K562 (cell line): ENCODE data around the gene ZNF609. TPM values are rescaled to one million over a fixed set of nuclear protein-coding genes. Genes with fewer than 3 reads are reported as not detected.
A peak's percentile ranks its signal among the peaks of the same experiment; 100 is the strongest.

Source experiments
- ATAC-seq: fragments of 200-7000 bp; cut with Tn5 transposase; 3 replicates; pipeline ENCODE4 v1.9.1; 2020; ENCODE audit warnings: moderate library complexity
- BruUV-seq: library from RNA; stranded (reverse); fragments of 400-500 nt; replicated peaks from 2 replicates; lab custom pipeline; 2021; lab: Mats Ljungman, UMichigan
- CTCF ChIA-PET: fragments of 300-600 bp; formaldehyde crosslinking; extraction: SDS; loops from one replicate; lab custom pipeline; 2021; ENCODE audit warnings: low intra/inter-chr PET ratio; lab: Yijun Ruan, JAX
- POLR2A ChIA-PET: fragments of 300-600, 350-650 bp; sonication (Branson Sonifier 250); formaldehyde crosslinking; extraction: SDS; loops from one replicate; lab custom pipeline; 2021; ENCODE audit warnings: antibody characterized with exemption, inconsistent platforms; lab: Yijun Ruan, JAX
- DNase-seq, 4 experiments: peaks; one replicate each; pipeline versions ENCODE4 v3.0.0 to v3.0.0-alpha.2; 2011 to 2018; ENCODE audit warnings: low spot score in 3 of 4, mixed read lengths in 3 of 4; ENCODE audit errors: extremely low read depth in 1 of 4
- FAIRE-seq: peaks from 2 replicates; lab custom pipeline; 2011; peaks lifted over from hg19 to GRCh38; lab: Jason Lieb, UNC
- H2AFZ ChIP-seq: 2 replicates; pipeline ENCODE4 v1.6.0; 2011; ENCODE audit warnings: low read depth, low read length, control low read depth, inconsistent platforms
- H3K27ac ChIP-seq: fragments of 200-600 bp; 3 replicates; pipeline ENCODE4 v1.8.0; 2011; ENCODE audit warnings: low read depth, mild to moderate bottlenecking, control low read depth, inconsistent platforms, low read length, moderate library complexity, mixed read lengths; ENCODE audit errors: extremely low read depth
- H3K27me3 ChIP-seq, 2 experiments: fragments of 300-600 bp in 1 of 2; 2 replicates in 1 of 2; 3 replicates in 1 of 2; pipeline versions ENCODE4 v1.6.0 to v1.8.0; 2011; ENCODE audit warnings: inconsistent platforms in 2 of 2, low read length in 2 of 2, mild to moderate bottlenecking in 1 of 2, mixed read lengths in 1 of 2, moderate library complexity in 1 of 2; ENCODE audit not compliant: control insufficient read depth in 2 of 2, insufficient read depth in 2 of 2
- H3K36me3 ChIP-seq: fragments of 300-600 bp; 3 replicates; pipeline ENCODE4 v1.8.0; 2011; ENCODE audit warnings: mild to moderate bottlenecking, low read length, inconsistent platforms; ENCODE audit not compliant: control insufficient read depth, insufficient read depth
- H3K4me1 ChIP-seq, 2 experiments: fragments of 200-600 bp in 1 of 2; replicated peaks in 1 of 2; 2 replicates in 1 of 2; 3 replicates in 1 of 2; pipeline versions ENCODE4 v1.5.1 to v1.8.0; 2011; ENCODE audit warnings: inconsistent platforms in 2 of 2, low read length in 2 of 2, mild to moderate bottlenecking in 1 of 2, mixed read lengths in 1 of 2, moderate library complexity in 1 of 2; ENCODE audit not compliant: control insufficient read depth in 2 of 2, insufficient read depth in 2 of 2
- H3K4me2 ChIP-seq: 2 replicates; pipeline ENCODE4 v1.6.1; 2011; ENCODE audit warnings: low read length, control low read depth, inconsistent platforms, mixed read lengths; ENCODE audit not compliant: insufficient read depth
- H3K4me3 ChIP-seq: fragments of 200-600 bp; sonication (generic), shearing (Covaris generic); 2 replicates; pipeline ENCODE4 v1.5.1; 2016; ENCODE audit warnings: control low read depth, inconsistent platforms
- H3K79me2 ChIP-seq: fragments of 200-600 bp; 3 replicates; pipeline ENCODE4 v1.8.0; 2011; ENCODE audit warnings: low read length, inconsistent platforms; ENCODE audit not compliant: control insufficient read depth, insufficient read depth
- H3K9ac ChIP-seq, 2 experiments: 2 replicates each; pipeline versions ENCODE4 v1.6.0 to v1.6.1; 2011; ENCODE audit warnings: low read depth in 2 of 2, low read length in 2 of 2, control low read depth in 1 of 2, inconsistent platforms in 1 of 2, mild to moderate bottlenecking in 1 of 2, mixed read lengths in 1 of 2; ENCODE audit not compliant: insufficient read depth in 1 of 2
- H3K9me1 ChIP-seq: one replicate; pipeline ENCODE4 v1.6.0; 2011; ENCODE audit warnings: inconsistent platforms, mild to moderate bottlenecking, low read length, moderate library complexity; ENCODE audit not compliant: control insufficient read depth, insufficient read depth
- H3K9me3 ChIP-seq: replicated peaks from 2 replicates; pipeline ENCODE4 v1.5.1; 2011; ENCODE audit warnings: low read depth, low read length, inconsistent platforms; ENCODE audit not compliant: control insufficient read depth, insufficient read depth
- H4K20me1 ChIP-seq: replicated peaks from 2 replicates; pipeline ENCODE4 v1.6.1; 2011; ENCODE audit warnings: low read length, inconsistent platforms, mixed read lengths; ENCODE audit not compliant: control insufficient read depth, insufficient read depth
- CTCF ChIP-seq, 3 experiments: IDR thresholded peaks in 2 of 3; conservative IDR thresholded peaks in 1 of 3; 2 replicates each; pipeline ENCODE4 v1.5.1; 2011 to 2012; ENCODE audit warnings: low read length in 3 of 3, mild to moderate bottlenecking in 3 of 3, control low read depth in 2 of 3, improper control_type of control experiment in 1 of 3, inconsistent platforms in 1 of 3, low read depth in 1 of 3, mixed read lengths in 1 of 3, moderate library complexity in 1 of 3; ENCODE audit not compliant: insufficient read depth in 2 of 3
- DEAF1 ChIP-seq: fragments of 450-650 bp; formaldehyde crosslinking; IDR thresholded peaks from 2 replicates; pipeline ENCODE4 v1.4.0; 2020; ENCODE audit warnings: mild to moderate bottlenecking, moderate library complexity
- MCM3 ChIP-seq: fragments of 450-650 bp; IDR thresholded peaks from 2 replicates; pipeline ENCODE4 v1.6.1; 2016
- TSC22D4 ChIP-seq: fragments of 450-650 bp; IDR thresholded peaks from 2 replicates; pipeline ENCODE4 v1.6.1; 2016; ENCODE audit warnings: missing genetic modification characterization, missing biosample characterization, control low read depth
- ZNF347 ChIP-seq: fragments of 450-650 bp; formaldehyde crosslinking; IDR thresholded peaks from 2 replicates; pipeline ENCODE4 v1.4.0; 2020; ENCODE audit warnings: low read depth, mild to moderate bottlenecking, moderate library complexity
- ZNF699 ChIP-seq: fragments of 250-450 bp; sonication (Bioruptor Pico); IDR thresholded peaks from 2 replicates; pipeline ENCODE4 v1.8.0; 2021; ENCODE audit warnings: mild to moderate bottlenecking, moderate library complexity; ENCODE audit not compliant: insufficient replicate concordance
- WGBS: fragments of 100-300 bp; shearing (Covaris generic); methylation state at CpG from one replicate; pipeline ENCODE4 v1.1.6; 2016; ENCODE audit warnings: low coverage, mixed read lengths; ENCODE audit not compliant: insufficient coverage; ENCODE audit errors: missing lambda C conversion rate; 5-methylcytosine and 5-hydroxymethylcytosine counted together
- in situ Hi-C: fragments of 300-500 bp; cut with MboI; formaldehyde crosslinking; loops from 4 replicates; pipeline ENCODE4 v1.15.0; 2018; ENCODE audit warnings: inconsistent platforms, mixed read lengths
- intact Hi-C: fragments of 100-400 bp; cut with micrococcal nuclease; formaldehyde crosslinking; loops from 2 replicates; pipeline ENCODE4 v1.14.2; 2022
- polyA plus RNA-seq, 8 experiments: library from polyadenylated mRNA; depleted of rRNA in 4 of 8; stranded (reverse) in 5 of 8; unstranded in 3 of 8; fragments of >200 nt; fragmentation: Nextera tagmentation in 2 of 8; fragmentation: Illumina TruSeq in 1 of 8; extraction: Ambion mirVana in 2 of 8; extraction: Trizol in 1 of 8; gene quantifications; 2 replicates each; pipeline versions ENCODE4 v1.2.1 to v1.2.3, GENCODE V29; 2011 to 2014; ENCODE audit warnings: inconsistent platforms in 1 of 8, missing spikeins in 1 of 8
- total RNA-seq, 7 experiments: library from RNA; depleted of rRNA in 6 of 7; stranded (reverse); fragments of >200 nt in 6 of 7; fragmentation: Illumina TruSeq in 2 of 7; extraction: Trizol in 2 of 7; gene quantifications; 2 replicates each; pipeline versions ENCODE4 v1.2.1 to v1.2.3, GENCODE V29; 2011 to 2021; ENCODE audit warnings: low replicate concordance in 1 of 7

ZNF609 gene
- total and polyA plus RNA-seq, 9 of the 15 experiments (the other 6 are each of a cell fraction or from before 2014, with no cell fraction given) = 3.0 to 38.7 (median 17.8) TPM

GRCh38 chr15:64686130-64686735 is 225.9 kb downstream of the ZNF609 start (continued):
- peak; percentile 69 to 85 (median 72) for TF ChIP-seq CTCF (IDR thresholded peaks at IDR 0.05 in 2 of 3, conservative IDR thresholded peaks at IDR 0.05 in 1 of 3; ENCODE audit: insufficient read depth in 2 of 3, low read depth in 1 of 3, low read length in 3 of 3)
- peak; percentile 83 for TF ChIP-seq DEAF1 (CRISPR knock-in tag)

- peaks cover 79% of the 10 kb centered on the region for H3K36me3 ChIP-seq
Measured at GRCh38 chr15:64687172-64687571, 226.8 kb downstream of the ZNF609 start.

More at GRCh38 chr15:64687172-64687571, 226.8 kb downstream of the ZNF609 start:
- Histone ChIP-seq H3K27ac (no peak overlapping the region), H3K9ac (no peak overlapping the region), H3K9me3 (no peaks in the 10 kb centered on the region), H2AFZ (no peak overlapping the region), H3K27me3 (no peaks in the 10 kb centered on the region), H3K4me3 (no peak overlapping the region)
- POLR2A ChIA-PET = interaction anchor here (0.6 to 2.2 kb wide), 5 partner anchors 9 to 619 kb away, joined by 3 to 13 read pairs (median 3); no protein-coding TSS in a partner anchor
- FAIRE-seq = no peak
- in situ Hi-C loops = no loop called here
- CTCF ChIA-PET = interaction anchor here (5.6 kb wide), 1 partner anchor 42 kb away, joined by 92 read pairs; no protein-coding TSS in a partner anchor
- TF ChIP-seq ZNF699 (CRISPR knock-in tag) = no peak
- TF ChIP-seq ZNF347 = no peak
- no peak for TF ChIP-seq MCM3
- no peak for TF ChIP-seq TSC22D4 (tag)
- TF ChIP-seq, all 486 proteins: peak for 0
- 96% methylated on average over 2 of the region's 2 CpGs for WGBS
- Histone ChIP-seq H3K79me2 (no peaks in the 10 kb centered on the region), H4K20me1 (0 out of 2 replicates have a peak, but pooled peaks cover 10% of the 10 kb centered on the region), H3K4me1 (peaks cover 6 to 10% of the 10 kb centered on the region in 2 experiments; a peak in 4 of 5 replicates), H3K4me2 (no peak overlapping the region), H3K9me1 (no peaks in the 10 kb centered on the region)
- BruUV-seq = no TSS peak
- DNase-seq (no peak), ATAC-seq (no peak)
- intact Hi-C loops = loop anchor here (2.0 kb wide), 1 partner anchor 124 kb away; no protein-coding TSS in a partner anchor
